Testis (tissue), 2 donors: ENCODE data around the gene IL7R.

ENCODE experiments used
- POLR2A ChIP-seq: fragments of 450-650 bp; IDR thresholded peaks from one replicate; pipeline ENCODE4 v1.6.1; 2017; ENCODE audit warnings: antibody characterized with exemption, mild to moderate bottlenecking, moderate library complexity
- TF ChIP-seq, protein P1 (sequence below), 3 experiments: fragments of 450-650 bp in 2 of 3; fragments of 200-600 bp in 1 of 3; sonication (generic) in 1 of 3; IDR thresholded peaks; one replicate each; pipeline ENCODE4 v1.5.1; 2016 to 2019; ENCODE audit warnings: antibody characterized with exemption in 3 of 3, mild to moderate bottlenecking in 2 of 3, moderate library complexity in 1 of 3

DNA sequence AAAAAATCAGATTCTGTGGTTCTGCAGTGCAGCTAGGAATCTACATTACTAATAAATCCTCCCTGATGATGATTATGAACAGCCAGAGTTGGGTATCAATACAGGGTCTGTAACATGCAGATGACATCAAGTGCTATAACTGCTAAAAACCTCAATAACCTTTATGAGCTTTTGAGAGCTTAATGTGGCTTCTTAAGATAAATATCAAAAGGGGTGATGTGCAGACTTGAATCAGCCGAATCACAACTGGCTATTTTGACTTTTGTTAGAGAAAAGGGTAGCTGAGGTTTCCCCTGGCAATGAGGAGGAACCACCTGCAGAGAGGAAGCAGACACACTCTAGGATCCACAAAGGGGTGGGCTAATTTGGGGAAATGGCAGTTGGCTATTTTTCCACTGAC is 51.5 kb downstream of the IL7R start:
- TF ChIP-seq, protein P1, sequence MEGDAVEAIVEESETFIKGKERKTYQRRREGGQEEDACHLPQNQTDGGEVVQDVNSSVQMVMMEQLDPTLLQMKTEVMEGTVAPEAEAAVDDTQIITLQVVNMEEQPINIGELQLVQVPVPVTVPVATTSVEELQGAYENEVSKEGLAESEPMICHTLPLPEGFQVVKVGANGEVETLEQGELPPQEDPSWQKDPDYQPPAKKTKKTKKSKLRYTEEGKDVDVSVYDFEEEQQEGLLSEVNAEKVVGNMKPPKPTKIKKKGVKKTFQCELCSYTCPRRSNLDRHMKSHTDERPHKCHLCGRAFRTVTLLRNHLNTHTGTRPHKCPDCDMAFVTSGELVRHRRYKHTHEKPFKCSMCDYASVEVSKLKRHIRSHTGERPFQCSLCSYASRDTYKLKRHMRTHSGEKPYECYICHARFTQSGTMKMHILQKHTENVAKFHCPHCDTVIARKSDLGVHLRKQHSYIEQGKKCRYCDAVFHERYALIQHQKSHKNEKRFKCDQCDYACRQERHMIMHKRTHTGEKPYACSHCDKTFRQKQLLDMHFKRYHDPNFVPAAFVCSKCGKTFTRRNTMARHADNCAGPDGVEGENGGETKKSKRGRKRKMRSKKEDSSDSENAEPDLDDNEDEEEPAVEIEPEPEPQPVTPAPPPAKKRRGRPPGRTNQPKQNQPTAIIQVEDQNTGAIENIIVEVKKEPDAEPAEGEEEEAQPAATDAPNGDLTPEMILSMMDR (IDR thresholded peaks at IDR 0.05), result no peak
- no peak for TF ChIP-seq POLR2A
